Measurements from ENCODE around the gene DLK1. TPM values are rescaled to one million over a fixed set of nuclear protein-coding genes. Genes with fewer than 3 reads are reported as not detected.

Gene DLK1
- polyA plus RNA-seq, 1 of the 3 experiments (the other 2 are of a cell fraction): 1.7 TPM

- Histone ChIP-seq H3K79me2 (ENCODE audit: insufficient read depth) (no peaks in the 10 kb centered on the region), H3K9me2 (no peaks in the 10 kb centered on the region), H3K9ac (no peak overlapping the region), H3K4me3 (ENCODE audit: low read depth in 2 of 2, low read length in 1 of 2) (no peak overlapping the region), H4K20me1 (ENCODE audit: insufficient read depth) (no peaks in the 10 kb centered on the region), H3K27me3 (ENCODE audit: insufficient read depth) (no peaks in the 10 kb centered on the region; the same call in 1 of the 2 replicates), H3K27ac (ENCODE audit: low read depth in 2 of 2, low read length in 1 of 2) (peak overlapping the region in 1 of 2 experiments; percentile 78; a peak in 2 of 4 replicates), H2AFZ (ENCODE audit: low read depth) (no peak overlapping the region), H3K9me3 (no peaks in the 10 kb centered on the region), H3K4me2 (no peak overlapping the region), H3K4me1 (ENCODE audit: control insufficient read depth in 1 of 2, insufficient read depth in 2 of 2, low read depth in 1 of 2, low read length in 1 of 2) (peaks cover 0 to 59% of the 10 kb centered on the region in 2 experiments; a peak in 1 of 4 replicates), H3K36me3 (replicated peaks in 1 of 2; ENCODE audit: control insufficient read depth in 1 of 2, insufficient read depth in 2 of 2, low read length in 1 of 2) (no peaks in the 10 kb centered on the region), H3F3A (replicated peaks; ENCODE audit: insufficient read depth) (no peaks in the 10 kb centered on the region)
- DNase-seq: peak; percentile 73
- CTCF ChIA-PET: interaction anchor here (1.2 to 4.6 kb wide), 4 partner anchors 130 to 386 kb away, joined by 3 to 15 read pairs (median 8); partner anchors contain the start of gene RTL1
- no peak for TF ChIP-seq PBX3 (IDR thresholded peaks at IDR 0.05)
- no peak for TF ChIP-seq SIN3A (IDR thresholded peaks at IDR 0.05; ENCODE audit: borderline replicate concordance, low read depth, low read length)
- no peak for TF ChIP-seq EP300 (IDR thresholded peaks at IDR 0.05; ENCODE audit: borderline replicate concordance in 1 of 2, low read depth in 1 of 2, low read length in 1 of 2)
- TF ChIP-seq POLR2AphosphoS5 (IDR thresholded peaks at IDR 0.05; ENCODE audit: low read depth, low read length): no peak
- no peak for TF ChIP-seq YY1 (IDR thresholded peaks at IDR 0.05; ENCODE audit: low read depth)
- TF ChIP-seq MXI1 (IDR thresholded peaks at IDR 0.05; ENCODE audit: low read depth, low read length): no peak
- TF ChIP-seq ZBTB33 (IDR thresholded peaks at IDR 0.05; ENCODE audit: borderline replicate concordance, low read depth): no peak
- no peak for TF ChIP-seq USF1 (IDR thresholded peaks at IDR 0.05; ENCODE audit: borderline replicate concordance, low read depth)
- no peak for TF ChIP-seq TAF1 (IDR thresholded peaks at IDR 0.05; ENCODE audit: borderline replicate concordance, low read depth, low read length)
- TF ChIP-seq SMC3 (IDR thresholded peaks at IDR 0.05; ENCODE audit: low read depth, low read length): no peak
- TF ChIP-seq JUND (IDR thresholded peaks at IDR 0.05): no peak
- no peak for TF ChIP-seq RXRA (IDR thresholded peaks at IDR 0.05; ENCODE audit: borderline replicate concordance, low read depth)
- no peak for TF ChIP-seq TEAD4 (IDR thresholded peaks at IDR 0.05; ENCODE audit: borderline replicate concordance, insufficient read depth)
- POLR2A ChIA-PET: interaction anchor here (0.6 to 4.0 kb wide), 20 partner anchors 13 to 454 kb away, joined by 3 to 26 read pairs (median 4); no protein-coding TSS in a partner anchor
- WGBS (ENCODE audit: low lambda C conversion rate): 59% methylated on average over 5 of the region's 5 CpGs
These were observed 44.0 kb downstream of the DLK1 start for GRCh38 chr14:100770605-100771120.

Measured in SK-N-SH (cell line).